K562 (cell line): Measurements from ENCODE around the gene CCDC33. TPM values are rescaled to one million over a fixed set of nuclear protein-coding genes. Genes with fewer than 3 reads are reported as not detected.

Experiments
- ATAC-seq: fragments of 200-7000 bp; cut with Tn5 transposase; 3 replicates; pipeline ENCODE4 v1.9.1; 2020; ENCODE audit warnings: moderate library complexity
- BruUV-seq: library from RNA; stranded (reverse); fragments of 400-500 nt; replicated peaks from 2 replicates; lab custom pipeline; 2021; lab: Mats Ljungman, UMichigan
- CTCF ChIA-PET: fragments of 300-600 bp; formaldehyde crosslinking; extraction: SDS; loops from one replicate; lab custom pipeline; 2021; ENCODE audit warnings: low intra/inter-chr PET ratio; lab: Yijun Ruan, JAX
- POLR2A ChIA-PET: fragments of 300-600, 350-650 bp; sonication (Branson Sonifier 250); formaldehyde crosslinking; extraction: SDS; loops from one replicate; lab custom pipeline; 2021; ENCODE audit warnings: antibody characterized with exemption, inconsistent platforms; lab: Yijun Ruan, JAX
- DNase-seq, 4 experiments: peaks; one replicate each; pipeline versions ENCODE4 v3.0.0 to v3.0.0-alpha.2; 2011 to 2018; ENCODE audit warnings: low spot score in 3 of 4, mixed read lengths in 3 of 4; ENCODE audit errors: extremely low read depth in 1 of 4
- FAIRE-seq: peaks from 2 replicates; lab custom pipeline; 2011; peaks lifted over from hg19 to GRCh38; lab: Jason Lieb, UNC
- H2AFZ ChIP-seq: 2 replicates; pipeline ENCODE4 v1.6.0; 2011; ENCODE audit warnings: low read depth, low read length, control low read depth, inconsistent platforms
- H3K27ac ChIP-seq: fragments of 200-600 bp; 3 replicates; pipeline ENCODE4 v1.8.0; 2011; ENCODE audit warnings: low read depth, mild to moderate bottlenecking, control low read depth, inconsistent platforms, low read length, moderate library complexity, mixed read lengths; ENCODE audit errors: extremely low read depth
- H3K27me3 ChIP-seq, 2 experiments: fragments of 300-600 bp in 1 of 2; 2 replicates in 1 of 2; 3 replicates in 1 of 2; pipeline versions ENCODE4 v1.6.0 to v1.8.0; 2011; ENCODE audit warnings: inconsistent platforms in 2 of 2, low read length in 2 of 2, mild to moderate bottlenecking in 1 of 2, mixed read lengths in 1 of 2, moderate library complexity in 1 of 2; ENCODE audit not compliant: control insufficient read depth in 2 of 2, insufficient read depth in 2 of 2
- H3K36me3 ChIP-seq: fragments of 300-600 bp; 3 replicates; pipeline ENCODE4 v1.8.0; 2011; ENCODE audit warnings: mild to moderate bottlenecking, low read length, inconsistent platforms; ENCODE audit not compliant: control insufficient read depth, insufficient read depth
- H3K4me1 ChIP-seq, 2 experiments: fragments of 200-600 bp in 1 of 2; replicated peaks in 1 of 2; 2 replicates in 1 of 2; 3 replicates in 1 of 2; pipeline versions ENCODE4 v1.5.1 to v1.8.0; 2011; ENCODE audit warnings: inconsistent platforms in 2 of 2, low read length in 2 of 2, mild to moderate bottlenecking in 1 of 2, mixed read lengths in 1 of 2, moderate library complexity in 1 of 2; ENCODE audit not compliant: control insufficient read depth in 2 of 2, insufficient read depth in 2 of 2
- H3K4me2 ChIP-seq: 2 replicates; pipeline ENCODE4 v1.6.1; 2011; ENCODE audit warnings: low read length, control low read depth, inconsistent platforms, mixed read lengths; ENCODE audit not compliant: insufficient read depth
- H3K4me3 ChIP-seq: fragments of 200-600 bp; sonication (generic), shearing (Covaris generic); 2 replicates; pipeline ENCODE4 v1.5.1; 2016; ENCODE audit warnings: control low read depth, inconsistent platforms
- H3K79me2 ChIP-seq: fragments of 200-600 bp; 3 replicates; pipeline ENCODE4 v1.8.0; 2011; ENCODE audit warnings: low read length, inconsistent platforms; ENCODE audit not compliant: control insufficient read depth, insufficient read depth
- H3K9ac ChIP-seq, 2 experiments: 2 replicates each; pipeline versions ENCODE4 v1.6.0 to v1.6.1; 2011; ENCODE audit warnings: low read depth in 2 of 2, low read length in 2 of 2, control low read depth in 1 of 2, inconsistent platforms in 1 of 2, mild to moderate bottlenecking in 1 of 2, mixed read lengths in 1 of 2; ENCODE audit not compliant: insufficient read depth in 1 of 2
- H3K9me1 ChIP-seq: one replicate; pipeline ENCODE4 v1.6.0; 2011; ENCODE audit warnings: inconsistent platforms, mild to moderate bottlenecking, low read length, moderate library complexity; ENCODE audit not compliant: control insufficient read depth, insufficient read depth
- H3K9me3 ChIP-seq: replicated peaks from 2 replicates; pipeline ENCODE4 v1.5.1; 2011; ENCODE audit warnings: low read depth, low read length, inconsistent platforms; ENCODE audit not compliant: control insufficient read depth, insufficient read depth
- H4K20me1 ChIP-seq: replicated peaks from 2 replicates; pipeline ENCODE4 v1.6.1; 2011; ENCODE audit warnings: low read length, inconsistent platforms, mixed read lengths; ENCODE audit not compliant: control insufficient read depth, insufficient read depth
- ARID1B ChIP-seq: fragments of 450-650 bp; IDR thresholded peaks from 2 replicates; pipeline ENCODE4 v1.6.1; 2016; ENCODE audit warnings: antibody characterized with exemption, mild to moderate bottlenecking, inconsistent platforms
- CTCF ChIP-seq, 3 experiments: IDR thresholded peaks in 2 of 3; conservative IDR thresholded peaks in 1 of 3; 2 replicates each; pipeline ENCODE4 v1.5.1; 2011 to 2012; ENCODE audit warnings: low read length in 3 of 3, mild to moderate bottlenecking in 3 of 3, control low read depth in 2 of 3, improper control_type of control experiment in 1 of 3, inconsistent platforms in 1 of 3, low read depth in 1 of 3, mixed read lengths in 1 of 3, moderate library complexity in 1 of 3; ENCODE audit not compliant: insufficient read depth in 2 of 3
- E2F1 ChIP-seq: sonication (generic); formaldehyde crosslinking; IDR thresholded peaks from 2 replicates; pipeline ENCODE4 v1.8.1; 2023; ENCODE audit warnings: mild to moderate bottlenecking, missing genetic modification reagents, moderate library complexity
- FOXA3 ChIP-seq, 2 experiments: fragments of 450-650 bp in 1 of 2; sonication (generic) in 1 of 2; formaldehyde crosslinking; IDR thresholded peaks in 1 of 2; conservative IDR thresholded peaks in 1 of 2; 2 replicates each; pipeline versions ENCODE4 v1.4.0 to v1.8.0; 2020 to 2022; ENCODE audit warnings: mild to moderate bottlenecking in 2 of 2, missing genetic modification reagents in 1 of 2
- RAD21 ChIP-seq, 2 experiments: fragments of 250-450 bp in 1 of 2; fragments of 450-650 bp in 1 of 2; sonication (Bioruptor Pico) in 1 of 2; formaldehyde crosslinking in 1 of 2; IDR thresholded peaks in 1 of 2; conservative IDR thresholded peaks in 1 of 2; 2 replicates each; pipeline versions ENCODE4 v1.4.0 to v1.8.0; 2020 to 2022; ENCODE audit warnings: mild to moderate bottlenecking in 2 of 2, moderate library complexity in 1 of 2
- REST ChIP-seq, 2 experiments: fragments of 450-650 bp; formaldehyde crosslinking in 1 of 2; IDR thresholded peaks; 2 replicates each; pipeline versions ENCODE4 v1.4.0 to v1.6.1; 2014 to 2020; ENCODE audit warnings: mild to moderate bottlenecking in 2 of 2, borderline replicate concordance in 1 of 2, low read depth in 1 of 2
- SMC3 ChIP-seq: conservative IDR thresholded peaks from 2 replicates; pipeline ENCODE4 v1.6.1; 2011; ENCODE audit warnings: low read depth, low read length, improper control_type of control experiment; ENCODE audit not compliant: insufficient read depth
- ZNF263 ChIP-seq: sonication (generic); formaldehyde crosslinking; IDR thresholded peaks from 2 replicates; pipeline ENCODE4 v1.8.0; 2022; ENCODE audit warnings: mild to moderate bottlenecking, missing genetic modification reagents, borderline replicate concordance
- WGBS: fragments of 100-300 bp; shearing (Covaris generic); methylation state at CpG from one replicate; pipeline ENCODE4 v1.1.6; 2016; ENCODE audit warnings: low coverage, mixed read lengths; ENCODE audit not compliant: insufficient coverage; ENCODE audit errors: missing lambda C conversion rate; 5-methylcytosine and 5-hydroxymethylcytosine counted together
- in situ Hi-C: fragments of 300-500 bp; cut with MboI; formaldehyde crosslinking; loops from 4 replicates; pipeline ENCODE4 v1.15.0; 2018; ENCODE audit warnings: inconsistent platforms, mixed read lengths
- intact Hi-C: fragments of 100-400 bp; cut with micrococcal nuclease; formaldehyde crosslinking; loops from 2 replicates; pipeline ENCODE4 v1.14.2; 2022
- polyA plus RNA-seq, 8 experiments: library from polyadenylated mRNA; depleted of rRNA in 4 of 8; stranded (reverse) in 5 of 8; unstranded in 3 of 8; fragments of >200 nt; fragmentation: Nextera tagmentation in 2 of 8; fragmentation: Illumina TruSeq in 1 of 8; extraction: Ambion mirVana in 2 of 8; extraction: Trizol in 1 of 8; gene quantifications; 2 replicates each; pipeline versions ENCODE4 v1.2.1 to v1.2.3, GENCODE V29; 2011 to 2014; ENCODE audit warnings: inconsistent platforms in 1 of 8, missing spikeins in 1 of 8
- total RNA-seq, 7 experiments: library from RNA; depleted of rRNA in 6 of 7; stranded (reverse); fragments of >200 nt in 6 of 7; fragmentation: Illumina TruSeq in 2 of 7; extraction: Trizol in 2 of 7; gene quantifications; 2 replicates each; pipeline versions ENCODE4 v1.2.1 to v1.2.3, GENCODE V29; 2011 to 2021; ENCODE audit warnings: low replicate concordance in 1 of 7

CCDC33 gene
- total and polyA plus RNA-seq, 9 of the 15 experiments (the other 6 are each of a cell fraction or from before 2014, with no cell fraction given): 0.08 to 1.1 (median 0.15) TPM; not detected in 4

GRCh38 chr15:74302821-74303359 is 66.8 kb downstream of the CCDC33 start:
- CTCF ChIA-PET: interaction anchor here (0.8 kb wide), 1 partner anchor 9 kb away, joined by 3 read pairs; no protein-coding TSS in a partner anchor
- Histone ChIP-seq H3K4me3 (no peak overlapping the region), H3K9me1 (no peaks in the 10 kb centered on the region), H3K27ac (no peak overlapping the region), H3K4me1 (peaks cover 1 to 8% of the 10 kb centered on the region in 2 experiments; a peak in 4 of 5 replicates), H3K36me3 (no peaks in the 10 kb centered on the region), H2AFZ (no peak overlapping the region), H3K79me2 (no peaks in the 10 kb centered on the region), H3K4me2 (no peak overlapping the region), H4K20me1 (peaks cover 33% of the 10 kb centered on the region), H3K27me3 (peaks cover 19 to 45% of the 10 kb centered on the region in 2 experiments), H3K9ac (peak overlapping the region in 1 of 2 experiments; percentile 24; a peak in 2 of 4 replicates), H3K9me3 (no peaks in the 10 kb centered on the region)
- 0% methylated on average over 7 of the region's 7 CpGs for WGBS
- in situ Hi-C loops (no loop called here), intact Hi-C loops (no loop called here)
- FAIRE-seq (peak; percentile 65), DNase-seq (peak; percentile 49 to 54 (median 50)), ATAC-seq (peak; percentile 80)
- no peak for TF ChIP-seq FOXA3 (CRISPR knock-in tag; conservative IDR thresholded peaks at IDR 0.05 in 1 of 2, IDR thresholded peaks at IDR 0.05 in 1 of 2)
- TF ChIP-seq REST (IDR thresholded peaks at IDR 0.05; ENCODE audit: borderline replicate concordance): peak; percentile 43; the same call in 1 of the 2 replicates
- no peak for TF ChIP-seq REST (CRISPR knock-in tag; IDR thresholded peaks at IDR 0.05; ENCODE audit: low read depth)
- no peak for TF ChIP-seq E2F1 (CRISPR knock-in tag)
- TF ChIP-seq CTCF (IDR thresholded peaks at IDR 0.05 in 2 of 3, conservative IDR thresholded peaks at IDR 0.05 in 1 of 3; ENCODE audit: insufficient read depth in 2 of 3, low read depth in 1 of 3, low read length in 3 of 3): peak; percentile 63 to 72 (median 64)
- peak; percentile 68; the same call in 1 of the 2 replicates for TF ChIP-seq SMC3
- TF ChIP-seq RAD21 (CRISPR knock-in tag; conservative IDR thresholded peaks at IDR 0.05 in 1 of 2, IDR thresholded peaks at IDR 0.05 in 1 of 2): peak in 1 of 2 experiments; percentile 58; a peak in 3 of 4 replicates
- TF ChIP-seq ARID1B: no peak
- TF ChIP-seq ZNF263 (CRISPR knock-in tag): peak; percentile 73
- BruUV-seq: no TSS peak
- POLR2A ChIA-PET: no interaction called here
